ENCODE results near the gene NF1. TPM values are rescaled to one million over a fixed set of nuclear protein-coding genes. Genes with fewer than 3 reads are reported as not detected.

The NF1 gene
- total RNA-seq, 4 donors from 2014 or later: 66.8 to 106 (median 95.6) TPM

- Histone ChIP-seq H3K27me3 (no peaks in the 10 kb centered on the region), H3K27ac (no peak overlapping the region), H3K4me3 (no peak overlapping the region), H3K9me3 (no peaks in the 10 kb centered on the region), H3K36me3 (peaks cover 0 to 48% (median 0%) of the 10 kb centered on the region in 3 donors), H3K4me1 (no peaks in the 10 kb centered on the region)
- no peak for TF ChIP-seq POLR2A (IDR thresholded peaks at IDR 0.05)
- TF ChIP-seq CTCF (IDR thresholded peaks at IDR 0.05): no peak
- no peak for DNase-seq
These were observed 132.2 kb downstream of the NF1 start for GRCh38 chr17:31226950-31227349.

- Histone ChIP-seq H3K4me3 (no peak overlapping the region), H3K27ac (no peak overlapping the region), H3K36me3 (peaks cover 0 to 81% (median 0%) of the 10 kb centered on the region in 3 donors), H3K27me3 (no peaks in the 10 kb centered on the region), H3K9me3 (no peaks in the 10 kb centered on the region), H3K4me1 (no peaks in the 10 kb centered on the region)
- TF ChIP-seq POLR2A (IDR thresholded peaks at IDR 0.05) (no peak), CTCF (IDR thresholded peaks at IDR 0.05) (no peak)
- DNase-seq: no peak
These were observed 137.1 kb downstream of the NF1 start for GRCh38 chr17:31231852-31232251.

- H3K4me1 ChIP-seq: no peaks in the 10 kb centered on the region
- TF ChIP-seq POLR2A (IDR thresholded peaks at IDR 0.05) (no peak), CTCF (IDR thresholded peaks at IDR 0.05) (no peak)
- H3K27ac ChIP-seq: no peak overlapping the region
- no peaks in the 10 kb centered on the region for H3K9me3 ChIP-seq
- no peaks in the 10 kb centered on the region for H3K27me3 ChIP-seq
- no peak overlapping the region for H3K4me3 ChIP-seq
- DNase-seq: no peak
- peaks cover 0 to 54% (median 0%) of the 10 kb centered on the region in 3 donors for H3K36me3 ChIP-seq
These were observed 140.3 kb downstream of the NF1 start for GRCh38 chr17:31235110-31235509.

- Histone ChIP-seq H3K4me3 (no peak overlapping the region), H3K27me3 (no peaks in the 10 kb centered on the region), H3K4me1 (no peaks in the 10 kb centered on the region), H3K27ac (no peak overlapping the region), H3K9me3 (no peaks in the 10 kb centered on the region), H3K36me3 (peaks cover 0 to 50% (median 0%) of the 10 kb centered on the region in 3 donors)
- TF ChIP-seq POLR2A (IDR thresholded peaks at IDR 0.05) (no peak), CTCF (IDR thresholded peaks at IDR 0.05) (no peak)
- DNase-seq: no peak
These were observed 141.4 kb downstream of the NF1 start for GRCh38 chr17:31236137-31236536.

GRCh38 chr17:31236712-31237111, 141.9 kb downstream of the NF1 start:
- Histone ChIP-seq H3K27me3 (no peaks in the 10 kb centered on the region), H3K27ac (no peak overlapping the region), H3K4me1 (no peaks in the 10 kb centered on the region), H3K4me3 (no peak overlapping the region), H3K36me3 (peaks cover 0 to 51% (median 0%) of the 10 kb centered on the region in 3 donors), H3K9me3 (no peaks in the 10 kb centered on the region)
- DNase-seq: no peak
- no peak for TF ChIP-seq POLR2A (IDR thresholded peaks at IDR 0.05)
- no peak for TF ChIP-seq CTCF (IDR thresholded peaks at IDR 0.05)

DNA sequence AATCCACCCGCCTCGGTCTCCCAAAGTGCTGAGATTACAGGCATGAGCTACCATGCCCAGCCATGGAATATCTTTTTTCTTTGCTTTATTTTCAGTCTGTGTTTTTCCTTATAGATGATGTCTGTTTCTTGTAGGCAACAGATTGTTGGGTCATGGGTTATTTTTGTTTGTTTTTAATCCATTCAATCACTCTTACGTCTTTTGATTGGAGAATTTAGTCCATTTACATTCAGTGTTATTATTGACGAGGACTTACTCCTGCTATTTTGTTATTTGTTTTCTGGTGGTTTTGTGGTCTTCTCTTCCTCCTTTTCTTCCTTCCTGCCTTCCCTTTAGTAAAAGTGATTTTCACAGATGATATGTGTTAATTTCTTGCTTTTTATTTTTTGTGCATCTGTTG, 146.3 kb downstream of the NF1 start:
- Histone ChIP-seq H3K27me3 (no peaks in the 10 kb centered on the region), H3K4me3 (no peak overlapping the region), H3K9me3 (no peaks in the 10 kb centered on the region), H3K36me3 (peaks cover 0 to 43% (median 0%) of the 10 kb centered on the region in 3 donors), H3K27ac (no peak overlapping the region), H3K4me1 (no peaks in the 10 kb centered on the region)
- no peak for TF ChIP-seq CTCF (IDR thresholded peaks at IDR 0.05)
- TF ChIP-seq POLR2A (IDR thresholded peaks at IDR 0.05): no peak
- no peak for DNase-seq

Measured in Peyer's patch (tissue), 4 donors.